ENCODE data around the gene TNPO3. TPM values are rescaled to one million over a fixed set of nuclear protein-coding genes. Genes with fewer than 3 reads are reported as not detected.
"Not testable (repeated sequence)": the region's sequence is repeated elsewhere in the genome, so short reads cannot be mapped to it uniquely, and the experiment has no call there.

Gene TNPO3
- total RNA-seq, 6 experiments from 2014 or later: 15.2 to 30.2 (median 22.2) TPM

DNA sequence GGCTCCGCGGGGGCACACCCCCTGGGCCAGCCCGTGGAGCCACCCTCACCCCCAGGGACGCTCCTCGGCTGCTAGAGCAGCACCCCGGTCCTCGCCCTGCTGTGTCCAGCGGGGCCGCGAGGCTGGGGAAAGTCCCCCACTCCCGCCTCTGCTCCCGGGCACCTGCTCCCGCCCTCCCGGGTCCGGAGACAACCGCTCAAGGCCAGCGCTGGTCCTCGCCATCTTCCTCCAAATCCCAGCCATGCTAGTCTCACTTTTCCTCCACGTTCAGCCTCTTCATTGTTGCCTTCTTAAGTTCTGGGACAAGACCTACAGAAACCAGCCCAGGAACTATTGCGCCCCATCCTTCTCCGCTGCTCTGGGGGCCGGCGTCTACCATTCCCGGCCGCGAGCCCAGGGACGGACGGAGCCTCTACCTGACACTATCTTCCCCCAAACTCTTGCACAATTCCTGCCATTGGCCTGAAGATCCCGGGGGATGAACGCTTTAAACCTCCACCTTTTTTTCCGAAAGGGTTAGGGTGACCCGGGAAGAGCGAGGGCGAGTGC is 139.6 kb downstream of the TNPO3 start:
- Histone ChIP-seq H3K36me3 (no peaks in the 10 kb centered on the region), H3K27me3 (no peaks in the 10 kb centered on the region), H3K27ac (no peak overlapping the region), H3K4me3 (peak overlapping the region in 1 of 3 donors; percentile 4), H3K4me1 (peaks cover 0 to 4% (median 0%) of the 10 kb centered on the region in 4 donors), H3K9me3 (no peaks in the 10 kb centered on the region)
- ATAC-seq (peak in 2 of 4 donors; percentile 18 to 20), DNase-seq (no peak)
- TF ChIP-seq POLR2A (IDR thresholded peaks at IDR 0.05): no peak
- no peak for TF ChIP-seq CTCF (IDR thresholded peaks at IDR 0.05)
- intact Hi-C loops (cut with DNase I): no loop called here
- WGBS (ENCODE audit: insufficient coverage, low coverage, low lambda C conversion rate, missing lambda C conversion rate): 5% methylated on average over 15 of the region's 34 CpGs

GRCh38 chr7:128914566-128915151 is 140.3 kb downstream of the TNPO3 start:
- Histone ChIP-seq H3K36me3 (no peaks in the 10 kb centered on the region), H3K27me3 (no peaks in the 10 kb centered on the region), H3K4me3 (no peak overlapping the region), H3K9me3 (no peaks in the 10 kb centered on the region), H3K27ac (no peak overlapping the region), H3K4me1 (peaks cover 0 to 4% (median 0%) of the 10 kb centered on the region in 4 donors)
- TF ChIP-seq CTCF (IDR thresholded peaks at IDR 0.05): no peak
- TF ChIP-seq POLR2A (IDR thresholded peaks at IDR 0.05): no peak
- no peak for DNase-seq
- intact Hi-C loops (cut with DNase I): loop anchor here in 1 of 2 donors (5.0 kb wide), 1 partner anchor 178 kb away; no protein-coding TSS in a partner anchor
- no peak for ATAC-seq
- no CpG with 5 or more reads among the region's 11 CpGs for WGBS (ENCODE audit: insufficient coverage, low coverage, low lambda C conversion rate, missing lambda C conversion rate)

DNA sequence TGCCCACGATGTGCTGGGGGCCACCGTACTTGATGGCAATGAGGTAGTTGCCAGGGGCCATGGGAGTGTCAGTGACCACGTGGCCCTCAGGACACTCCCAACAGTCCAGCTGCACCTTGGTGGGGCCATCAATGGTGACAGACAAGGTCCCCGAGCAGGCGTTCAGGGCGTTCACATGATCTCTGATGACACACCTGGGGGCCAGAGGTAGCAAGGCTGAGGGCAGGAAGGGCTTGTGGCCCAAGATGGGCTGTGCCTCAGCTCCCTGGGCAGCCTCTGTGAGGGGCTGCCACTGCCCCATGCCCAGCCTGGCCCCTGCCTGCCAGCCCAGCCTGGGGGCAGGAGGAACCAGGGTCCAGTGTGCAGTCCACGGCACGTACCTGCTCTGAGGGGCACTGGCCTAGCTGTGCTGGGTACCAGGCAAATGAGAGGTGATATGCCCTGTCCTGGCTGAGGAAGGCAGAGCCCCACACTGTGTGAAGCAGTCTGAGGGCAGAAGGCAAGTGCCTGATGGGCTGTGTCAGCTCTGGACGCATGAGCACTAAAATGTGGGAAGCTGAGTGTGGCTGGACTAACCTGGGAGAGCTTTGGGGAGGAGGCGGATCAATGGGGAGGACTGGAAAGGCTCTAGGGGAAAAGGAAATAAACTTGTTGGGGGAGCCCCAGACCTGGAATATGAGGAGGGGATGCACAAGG is 140.9 kb downstream of the TNPO3 start:
- 100% methylated on average over 1 of the region's 10 CpGs for WGBS (ENCODE audit: insufficient coverage, low coverage, low lambda C conversion rate, missing lambda C conversion rate)
- no peaks in the 10 kb centered on the region for H3K27me3 ChIP-seq
- no peak for TF ChIP-seq POLR2A (IDR thresholded peaks at IDR 0.05)
- TF ChIP-seq CTCF (IDR thresholded peaks at IDR 0.05): no peak
- no peak overlapping the region for H3K27ac ChIP-seq
- H3K36me3 ChIP-seq: no peaks in the 10 kb centered on the region
- ATAC-seq: no peak
- peaks cover 0 to 4% (median 0%) of the 10 kb centered on the region in 4 donors for H3K4me1 ChIP-seq
- no peaks in the 10 kb centered on the region for H3K9me3 ChIP-seq
- H3K4me3 ChIP-seq: no peak overlapping the region
- intact Hi-C loops (cut with DNase I): loop anchor here in 1 of 2 donors (5.0 kb wide), 1 partner anchor 178 kb away; no protein-coding TSS in a partner anchor
- DNase-seq: no peak

GRCh38 chr7:128912709-128913495 is 142.0 kb downstream of the TNPO3 start:
- not testable (repeated sequence) for DNase-seq, ATAC-seq, H3K4me1 ChIP-seq, H3K36me3 ChIP-seq, H3K27me3 ChIP-seq, H3K9me3 ChIP-seq, H3K4me3 ChIP-seq, H3K27ac ChIP-seq
- intact Hi-C loops (cut with DNase I): loop anchor here in 1 of 2 donors (5.0 kb wide), 1 partner anchor 179 kb away; no protein-coding TSS in a partner anchor
- 61% methylated on average over 3 of the region's 20 CpGs for WGBS (ENCODE audit: insufficient coverage, low coverage, low lambda C conversion rate, missing lambda C conversion rate)

Measured in right lobe of liver (tissue), 6 donors.